ENCODE results near the gene TRANK1.
"Not testable (repeated sequence)": the region's sequence is repeated elsewhere in the genome, so short reads cannot be mapped to it uniquely, and the experiment has no call there.

Gene TRANK1

GRCh38 chr3:36957063-36957462, 12.2 kb upstream of the TRANK1 start:
- DNase-seq, result peak; percentile 58

GRCh38 chr3:36956155-36956554, 11.3 kb upstream of the TRANK1 start:
- DNase-seq, result no peak

GRCh38 chr3:36954452-36955134, 9.7 kb upstream of the TRANK1 start:
- peak; percentile 79 for DNase-seq

GRCh38 chr3:36947814-36948213, 3.0 kb upstream of the TRANK1 start:
- not testable (repeated sequence) for DNase-seq

GRCh38 chr3:36945333-36945980, 603 bp upstream of the TRANK1 start:
- DNase-seq, result no peak

GRCh38 chr3:36944012-36944640, 728 bp downstream of the TRANK1 start:
- peak; percentile 57 for DNase-seq

- DNase-seq, result peak; percentile 27
Measured at GRCh38 chr3:36943601-36944000, 1.3 kb downstream of the TRANK1 start.

GRCh38 chr3:36942638-36943248, 2.1 kb downstream of the TRANK1 start:
- DNase-seq, result no peak

GRCh38 chr3:36941658-36942057, 3.2 kb downstream of the TRANK1 start:
- DNase-seq, result no peak

GRCh38 chr3:36941162-36941561, 3.7 kb downstream of the TRANK1 start:
- DNase-seq, result no peak

- no peak for DNase-seq
Measured at GRCh38 chr3:36937492-36937891, 7.4 kb downstream of the TRANK1 start.

GRCh38 chr3:36933540-36934296, 11.1 kb downstream of the TRANK1 start:
- DNase-seq, result no peak

GRCh38 chr3:36931424-36931823, 13.4 kb downstream of the TRANK1 start:
- DNase-seq, result not testable (repeated sequence)

- no peak for DNase-seq
Measured at GRCh38 chr3:36928220-36928619, 16.6 kb downstream of the TRANK1 start.

GRCh38 chr3:36926292-36926897, 18.5 kb downstream of the TRANK1 start:
- DNase-seq, result no peak

- peak; percentile 46 for DNase-seq
Measured at GRCh38 chr3:36924744-36925521, 19.9 kb downstream of the TRANK1 start.

- peak; percentile 39 for DNase-seq
Measured at GRCh38 chr3:36923981-36924743, 20.7 kb downstream of the TRANK1 start.

GRCh38 chr3:36923523-36923943, 21.3 kb downstream of the TRANK1 start:
- peak; percentile 74 for DNase-seq

GRCh38 chr3:36920884-36921567, 23.8 kb downstream of the TRANK1 start:
- no peak for DNase-seq

Data from hematopoietic multipotent progenitor cell treated with erythropoietin and hydrocortisone succinate and interleukin-3 and kit ligand, for 8 days (in vitro differentiated cells).